ENCODE data around the gene TSPAN13. TPM values are rescaled to one million over a fixed set of nuclear protein-coding genes. Genes with fewer than 3 reads are reported as not detected.

Gene TSPAN13
- polyA plus RNA-seq, 1 donor from 2014 or later = 315 TPM

DNA sequence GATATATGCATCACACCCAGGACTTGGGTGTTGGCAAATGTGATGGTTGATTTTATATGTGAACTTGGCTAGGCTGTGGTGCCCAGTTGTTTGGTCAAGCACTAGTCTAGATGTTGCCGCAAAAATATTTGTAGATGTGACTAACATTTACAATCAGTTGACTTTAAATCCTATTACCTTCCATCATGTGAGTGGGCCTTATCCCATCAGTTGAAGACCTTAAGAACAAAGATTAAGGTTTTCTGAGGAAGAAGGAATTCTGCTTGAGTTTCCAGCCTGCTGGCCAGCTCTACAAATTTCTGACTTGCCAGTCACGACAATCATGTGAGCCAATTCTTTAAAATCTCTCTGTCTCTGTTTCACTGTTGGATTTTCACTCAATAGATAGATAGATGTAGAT, 20.3 kb downstream of the TSPAN13 start:
- no peak overlapping the region for H3K27ac ChIP-seq (ENCODE audit: low read length)
- H3K27me3 ChIP-seq (ENCODE audit: insufficient read depth, low read depth, low read length) = no peaks in the 10 kb centered on the region
- H3K9ac ChIP-seq (ENCODE audit: low read length) = no peak overlapping the region
- H3K36me3 ChIP-seq (ENCODE audit: insufficient read depth, low read length) = no peaks in the 10 kb centered on the region
- H3K4me3 ChIP-seq (ENCODE audit: low read length) = no peak overlapping the region
- TF ChIP-seq MXI1 (conservative IDR thresholded peaks at IDR 0.05; ENCODE audit: poor library complexity, severe bottlenecking) = no peak
- TF ChIP-seq SMC3 (conservative IDR thresholded peaks at IDR 0.05; ENCODE audit: poor library complexity) = no peak
- TF ChIP-seq EP300 (conservative IDR thresholded peaks at IDR 0.05; ENCODE audit: poor library complexity, severe bottlenecking) = no peak
- H4K20me1 ChIP-seq (ENCODE audit: insufficient read depth) = no peaks in the 10 kb centered on the region
- H3K4me2 ChIP-seq (ENCODE audit: low read length) = no peak overlapping the region
- H3K79me2 ChIP-seq (replicated peaks; ENCODE audit: insufficient read depth, low read length) = peaks cover 36% of the 10 kb centered on the region
- H3K9me2 ChIP-seq (ENCODE audit: insufficient read depth, low read length) = no peaks in the 10 kb centered on the region
- no peak overlapping the region for H2AFZ ChIP-seq (ENCODE audit: low read depth, low read length)
- no peaks in the 10 kb centered on the region for H3K9me3 ChIP-seq (ENCODE audit: low read length)
- H3F3A ChIP-seq (ENCODE audit: insufficient read depth, low read length, poor library complexity, severe bottlenecking) = no peaks in the 10 kb centered on the region

DNA sequence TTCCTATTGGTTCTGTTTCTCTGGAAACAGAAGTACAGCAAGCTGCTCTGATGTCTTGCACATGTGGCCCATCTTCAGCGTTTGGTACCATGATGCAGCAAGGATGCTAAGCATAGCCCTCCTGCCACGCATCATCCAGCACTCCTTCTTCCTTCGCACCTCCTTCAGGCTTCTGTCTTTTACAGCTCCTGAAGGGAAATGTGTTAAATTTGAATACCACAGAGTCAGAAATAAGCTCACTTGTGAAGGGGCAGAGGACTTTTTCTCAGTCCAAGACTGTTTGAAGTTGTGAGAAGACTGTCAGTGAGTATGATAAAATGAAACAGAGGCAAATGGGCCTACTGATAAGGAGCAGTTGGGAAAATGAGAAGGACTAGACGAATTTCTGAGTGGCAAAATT, 20.7 kb downstream of the TSPAN13 start:
- Histone ChIP-seq H3K27me3 (ENCODE audit: insufficient read depth, low read depth, low read length) (no peaks in the 10 kb centered on the region), H3K79me2 (replicated peaks; ENCODE audit: insufficient read depth, low read length) (peaks cover 36% of the 10 kb centered on the region), H3K4me2 (ENCODE audit: low read length) (no peak overlapping the region), H3K9me2 (ENCODE audit: insufficient read depth, low read length) (no peaks in the 10 kb centered on the region), H2AFZ (ENCODE audit: low read depth, low read length) (no peak overlapping the region), H3K9me3 (ENCODE audit: low read length) (no peaks in the 10 kb centered on the region), H3K36me3 (ENCODE audit: insufficient read depth, low read length) (no peaks in the 10 kb centered on the region), H3K9ac (ENCODE audit: low read length) (no peak overlapping the region), H3F3A (ENCODE audit: insufficient read depth, low read length, poor library complexity, severe bottlenecking) (no peaks in the 10 kb centered on the region), H3K4me3 (ENCODE audit: low read length) (no peak overlapping the region), H4K20me1 (ENCODE audit: insufficient read depth) (no peaks in the 10 kb centered on the region), H3K27ac (ENCODE audit: low read length) (no peak overlapping the region)
- TF ChIP-seq SMC3 (conservative IDR thresholded peaks at IDR 0.05; ENCODE audit: poor library complexity) (no peak), EP300 (conservative IDR thresholded peaks at IDR 0.05; ENCODE audit: poor library complexity, severe bottlenecking) (no peak)
- TF ChIP-seq, protein P1, sequence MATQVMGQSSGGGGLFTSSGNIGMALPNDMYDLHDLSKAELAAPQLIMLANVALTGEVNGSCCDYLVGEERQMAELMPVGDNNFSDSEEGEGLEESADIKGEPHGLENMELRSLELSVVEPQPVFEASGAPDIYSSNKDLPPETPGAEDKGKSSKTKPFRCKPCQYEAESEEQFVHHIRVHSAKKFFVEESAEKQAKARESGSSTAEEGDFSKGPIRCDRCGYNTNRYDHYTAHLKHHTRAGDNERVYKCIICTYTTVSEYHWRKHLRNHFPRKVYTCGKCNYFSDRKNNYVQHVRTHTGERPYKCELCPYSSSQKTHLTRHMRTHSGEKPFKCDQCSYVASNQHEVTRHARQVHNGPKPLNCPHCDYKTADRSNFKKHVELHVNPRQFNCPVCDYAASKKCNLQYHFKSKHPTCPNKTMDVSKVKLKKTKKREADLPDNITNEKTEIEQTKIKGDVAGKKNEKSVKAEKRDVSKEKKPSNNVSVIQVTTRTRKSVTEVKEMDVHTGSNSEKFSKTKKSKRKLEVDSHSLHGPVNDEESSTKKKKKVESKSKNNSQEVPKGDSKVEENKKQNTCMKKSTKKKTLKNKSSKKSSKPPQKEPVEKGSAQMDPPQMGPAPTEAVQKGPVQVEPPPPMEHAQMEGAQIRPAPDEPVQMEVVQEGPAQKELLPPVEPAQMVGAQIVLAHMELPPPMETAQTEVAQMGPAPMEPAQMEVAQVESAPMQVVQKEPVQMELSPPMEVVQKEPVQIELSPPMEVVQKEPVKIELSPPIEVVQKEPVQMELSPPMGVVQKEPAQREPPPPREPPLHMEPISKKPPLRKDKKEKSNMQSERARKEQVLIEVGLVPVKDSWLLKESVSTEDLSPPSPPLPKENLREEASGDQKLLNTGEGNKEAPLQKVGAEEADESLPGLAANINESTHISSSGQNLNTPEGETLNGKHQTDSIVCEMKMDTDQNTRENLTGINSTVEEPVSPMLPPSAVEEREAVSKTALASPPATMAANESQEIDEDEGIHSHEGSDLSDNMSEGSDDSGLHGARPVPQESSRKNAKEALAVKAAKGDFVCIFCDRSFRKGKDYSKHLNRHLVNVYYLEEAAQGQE (IDR thresholded peaks at IDR 0.05; ENCODE audit: borderline replicate concordance) = no peak
- TF ChIP-seq, protein P2, sequence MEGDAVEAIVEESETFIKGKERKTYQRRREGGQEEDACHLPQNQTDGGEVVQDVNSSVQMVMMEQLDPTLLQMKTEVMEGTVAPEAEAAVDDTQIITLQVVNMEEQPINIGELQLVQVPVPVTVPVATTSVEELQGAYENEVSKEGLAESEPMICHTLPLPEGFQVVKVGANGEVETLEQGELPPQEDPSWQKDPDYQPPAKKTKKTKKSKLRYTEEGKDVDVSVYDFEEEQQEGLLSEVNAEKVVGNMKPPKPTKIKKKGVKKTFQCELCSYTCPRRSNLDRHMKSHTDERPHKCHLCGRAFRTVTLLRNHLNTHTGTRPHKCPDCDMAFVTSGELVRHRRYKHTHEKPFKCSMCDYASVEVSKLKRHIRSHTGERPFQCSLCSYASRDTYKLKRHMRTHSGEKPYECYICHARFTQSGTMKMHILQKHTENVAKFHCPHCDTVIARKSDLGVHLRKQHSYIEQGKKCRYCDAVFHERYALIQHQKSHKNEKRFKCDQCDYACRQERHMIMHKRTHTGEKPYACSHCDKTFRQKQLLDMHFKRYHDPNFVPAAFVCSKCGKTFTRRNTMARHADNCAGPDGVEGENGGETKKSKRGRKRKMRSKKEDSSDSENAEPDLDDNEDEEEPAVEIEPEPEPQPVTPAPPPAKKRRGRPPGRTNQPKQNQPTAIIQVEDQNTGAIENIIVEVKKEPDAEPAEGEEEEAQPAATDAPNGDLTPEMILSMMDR (IDR thresholded peaks at IDR 0.05; ENCODE audit: poor library complexity, severe bottlenecking) = no peak

DNA sequence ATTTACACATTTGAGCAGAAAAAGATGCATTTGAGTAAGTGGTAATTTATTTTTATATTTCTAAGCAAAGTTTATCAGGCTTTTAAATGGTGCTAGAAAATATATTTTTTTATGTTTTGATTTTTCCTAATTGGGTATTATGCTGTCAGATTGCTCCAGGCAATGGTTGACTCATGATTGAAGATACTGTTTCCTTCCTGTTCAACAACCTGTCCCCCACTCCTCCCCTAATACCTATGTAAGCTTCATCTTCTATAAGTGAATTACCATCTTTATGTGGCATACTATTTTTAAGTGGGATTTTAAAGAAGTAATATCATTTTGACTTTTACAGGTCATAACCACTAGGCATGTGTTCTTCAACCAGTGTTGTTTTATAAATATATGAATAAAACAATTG, 21.4 kb downstream of the TSPAN13 start:
- H3K4me2 ChIP-seq (ENCODE audit: low read length) = no peak overlapping the region
- no peaks in the 10 kb centered on the region for H3K9me2 ChIP-seq (ENCODE audit: insufficient read depth, low read length)
- no peak overlapping the region for H3K27ac ChIP-seq (ENCODE audit: low read length)
- H3F3A ChIP-seq (ENCODE audit: insufficient read depth, low read length, poor library complexity, severe bottlenecking) = no peaks in the 10 kb centered on the region
- H4K20me1 ChIP-seq (ENCODE audit: insufficient read depth) = no peaks in the 10 kb centered on the region
- no peaks in the 10 kb centered on the region for H3K27me3 ChIP-seq (ENCODE audit: insufficient read depth, low read depth, low read length)
- no peaks in the 10 kb centered on the region for H3K9me3 ChIP-seq (ENCODE audit: low read length)
- H3K9ac ChIP-seq (ENCODE audit: low read length) = no peak overlapping the region
- TF ChIP-seq SMC3 (conservative IDR thresholded peaks at IDR 0.05; ENCODE audit: poor library complexity) = no peak
- no peak for TF ChIP-seq EP300 (conservative IDR thresholded peaks at IDR 0.05; ENCODE audit: poor library complexity, severe bottlenecking)
- TF ChIP-seq RAD21 (conservative IDR thresholded peaks at IDR 0.05) = no peak
- TF ChIP-seq, protein P1 (IDR thresholded peaks at IDR 0.05; ENCODE audit: borderline replicate concordance) = no peak
- TF ChIP-seq EZH2 (IDR thresholded peaks at IDR 0.05; ENCODE audit: borderline replicate concordance, insufficient read depth, low read length, poor library complexity, severe bottlenecking) = no peak
- no peak for TF ChIP-seq POLR2AphosphoS5 (IDR thresholded peaks at IDR 0.05)
- TF ChIP-seq, protein P2 (IDR thresholded peaks at IDR 0.05; ENCODE audit: poor library complexity, severe bottlenecking) = no peak
- no peak overlapping the region for H2AFZ ChIP-seq (ENCODE audit: low read depth, low read length)
- peaks cover 31% of the 10 kb centered on the region for H3K79me2 ChIP-seq (replicated peaks; ENCODE audit: insufficient read depth, low read length)
- no peaks in the 10 kb centered on the region for H3K36me3 ChIP-seq (ENCODE audit: insufficient read depth, low read length)
- H3K4me3 ChIP-seq (ENCODE audit: low read length) = no peak overlapping the region

Data from neural cell (in vitro differentiated cells).